GM20000 (cell line): ENCODE data around the gene FEM1B.

Experiments used
- DNase-seq: peaks from one replicate; pipeline ENCODE4 v3.0.0; 2012; ENCODE audit warnings: low spot score
- CTCF ChIP-seq: IDR thresholded peaks from 2 replicates; pipeline ENCODE4 v1.5.1; 2012; ENCODE audit warnings: mild to moderate bottlenecking, control low read depth; ENCODE audit errors: extremely low read depth, missing control alignments

FEM1B gene

GRCh38 chr15:68332266-68332665 is 54.7 kb downstream of the FEM1B start:
- no peak for TF ChIP-seq CTCF
- no peak for DNase-seq

GRCh38 chr15:68333775-68334470 is 56.4 kb downstream of the FEM1B start:
- TF ChIP-seq CTCF: no peak
- no peak for DNase-seq

- no peak for DNase-seq
- TF ChIP-seq CTCF: no peak
Measured at GRCh38 chr15:68334661-68335124, 57.1 kb downstream of the FEM1B start.

- no peak for DNase-seq
- no peak for TF ChIP-seq CTCF
Measured at GRCh38 chr15:68335251-68335650, 57.7 kb downstream of the FEM1B start.

- no peak for DNase-seq
- no peak for TF ChIP-seq CTCF
Measured at GRCh38 chr15:68335655-68336054, 58.1 kb downstream of the FEM1B start.

GRCh38 chr15:68336516-68336915 is 59.0 kb downstream of the FEM1B start:
- DNase-seq: no peak
- TF ChIP-seq CTCF: no peak

GRCh38 chr15:68337826-68338225 is 60.3 kb downstream of the FEM1B start:
- DNase-seq: no peak
- no peak for TF ChIP-seq CTCF
